Suprapubic skin (tissue), 4 donors: ENCODE measurements around the gene PET100. TPM values are rescaled to one million over a fixed set of nuclear protein-coding genes. Genes with fewer than 3 reads are reported as not detected.

Experiments used
- DNase-seq, 2 donors: peaks; one replicate each; pipeline ENCODE4 v3.0.0-alpha.2; 2019; ENCODE audit warnings: low spot score in 2 of 2
- H3K27ac ChIP-seq: fragments of 200-600 bp; sonication (generic); one replicate; pipeline ENCODE4 v1.5.1; 2019
- H3K27me3 ChIP-seq: fragments of 200-600 bp; sonication (generic); one replicate; pipeline ENCODE4 v1.5.1; 2019
- H3K36me3 ChIP-seq: fragments of 200-600 bp; sonication (generic); one replicate; pipeline ENCODE4 v1.5.1; 2019
- H3K4me1 ChIP-seq: fragments of 200-600 bp; sonication (generic); one replicate; pipeline ENCODE4 v1.5.1; 2019
- H3K4me3 ChIP-seq: fragments of 200-600 bp; sonication (generic); one replicate; pipeline ENCODE4 v1.5.1; 2019; ENCODE audit warnings: mild to moderate bottlenecking
- H3K9me3 ChIP-seq: fragments of 200-600 bp; sonication (generic); one replicate; pipeline ENCODE4 v1.5.1; 2019
- CTCF ChIP-seq, 2 donors: fragments of 200-600 bp in 1 of 2; fragments of 450-650 bp in 1 of 2; sonication (generic) in 1 of 2; IDR thresholded peaks; one replicate each; pipeline ENCODE4 v1.5.1; 2016 to 2019; ENCODE audit warnings: antibody characterized with exemption in 2 of 2, mild to moderate bottlenecking in 1 of 2, moderate library complexity in 1 of 2
- EP300 ChIP-seq: sonication (generic); formaldehyde crosslinking; IDR thresholded peaks from one replicate; pipeline ENCODE4 v1.6.1; 2017; ENCODE audit warnings: antibody characterized with exemption
- POLR2A ChIP-seq, 2 donors: fragments of 450-650 bp; IDR thresholded peaks; one replicate each; pipeline ENCODE4 v1.6.1; 2017; ENCODE audit warnings: antibody characterized with exemption in 2 of 2, mild to moderate bottlenecking in 2 of 2, moderate library complexity in 2 of 2
- POLR2AphosphoS5 ChIP-seq, 3 donors: sonication (generic); formaldehyde crosslinking; IDR thresholded peaks; one replicate each; pipeline ENCODE4 v1.6.1; 2017; ENCODE audit warnings: antibody characterized with exemption in 3 of 3
- WGBS: methylation state at CpG from one replicate; pipeline ENCODE4 v1.1.5; 2018; 5-methylcytosine and 5-hydroxymethylcytosine counted together
- total RNA-seq, 4 donors: library from RNA; depleted of rRNA; stranded (reverse); fragments of >200 nt; gene quantifications; one replicate each; pipeline ENCODE4 v1.1.0, GENCODE V29; 2016

The PET100 gene
- total RNA-seq, 4 donors from 2014 or later: 11.4 to 17.4 (median 12.6) TPM

GRCh38 chr19:7658219-7658686, 28.7 kb downstream of the PET100 start:
- 45% methylated on average over 9 of the region's 9 CpGs for WGBS
- Histone ChIP-seq H3K27me3 (peaks cover 3% of the 10 kb centered on the region), H3K4me1 (no peaks in the 10 kb centered on the region), H3K36me3 (no peaks in the 10 kb centered on the region), H3K4me3 (no peak overlapping the region), H3K27ac (no peak overlapping the region), H3K9me3 (no peaks in the 10 kb centered on the region)
- DNase-seq: no peak
- no peak for TF ChIP-seq EP300
- TF ChIP-seq POLR2A (IDR thresholded peaks at IDR 0.05): no peak

- no peak overlapping the region for H3K27ac ChIP-seq
- H3K27me3 ChIP-seq: peaks cover 16% of the 10 kb centered on the region
- 74% methylated on average over 8 of the region's 8 CpGs for WGBS
- H3K36me3 ChIP-seq: no peaks in the 10 kb centered on the region
- no peak for TF ChIP-seq POLR2AphosphoS5 (IDR thresholded peaks at IDR 0.05)
- no peak for TF ChIP-seq EP300
- no peak for TF ChIP-seq CTCF (IDR thresholded peaks at IDR 0.05)
- TF ChIP-seq POLR2A (IDR thresholded peaks at IDR 0.05): no peak
- no peaks in the 10 kb centered on the region for H3K4me1 ChIP-seq
- DNase-seq: no peak
- H3K9me3 ChIP-seq: no peaks in the 10 kb centered on the region
- no peak overlapping the region for H3K4me3 ChIP-seq
Observed at GRCh38 chr19:7661744-7662538, 32.3 kb downstream of the PET100 start.

GRCh38 chr19:7662657-7663056, 33.1 kb downstream of the PET100 start:
- WGBS: 76% methylated on average over 14 of the region's 14 CpGs
- Histone ChIP-seq H3K27ac (no peak overlapping the region), H3K9me3 (no peaks in the 10 kb centered on the region), H3K27me3 (peaks cover 16% of the 10 kb centered on the region), H3K4me3 (no peak overlapping the region), H3K4me1 (no peaks in the 10 kb centered on the region), H3K36me3 (no peaks in the 10 kb centered on the region)
- TF ChIP-seq CTCF (IDR thresholded peaks at IDR 0.05): no peak
- TF ChIP-seq EP300: no peak
- TF ChIP-seq POLR2A (IDR thresholded peaks at IDR 0.05): no peak
- TF ChIP-seq POLR2AphosphoS5 (IDR thresholded peaks at IDR 0.05): no peak
- DNase-seq: no peak

GRCh38 chr19:7663706-7664105, 34.1 kb downstream of the PET100 start:
- Histone ChIP-seq H3K27ac (no peak overlapping the region), H3K27me3 (peaks cover 22% of the 10 kb centered on the region), H3K4me3 (no peak overlapping the region), H3K36me3 (no peaks in the 10 kb centered on the region), H3K9me3 (no peaks in the 10 kb centered on the region), H3K4me1 (no peaks in the 10 kb centered on the region)
- DNase-seq: no peak
- WGBS: 52% methylated on average over 7 of the region's 7 CpGs
- TF ChIP-seq POLR2A (IDR thresholded peaks at IDR 0.05): no peak
- TF ChIP-seq POLR2AphosphoS5 (IDR thresholded peaks at IDR 0.05): no peak
- TF ChIP-seq EP300: no peak
- no peak for TF ChIP-seq CTCF (IDR thresholded peaks at IDR 0.05)

- H3K27me3 ChIP-seq: peaks cover 36% of the 10 kb centered on the region
- no peak overlapping the region for H3K27ac ChIP-seq
- 22% methylated on average over 4 of the region's 4 CpGs for whole genome bisulfite sequencing
- TF ChIP-seq EP300 (no peak), POLR2AphosphoS5 (IDR thresholded peaks at IDR 0.05) (no peak), POLR2A (IDR thresholded peaks at IDR 0.05) (no peak), CTCF (IDR thresholded peaks at IDR 0.05) (no peak)
- no peak overlapping the region for H3K4me3 ChIP-seq
- no peaks in the 10 kb centered on the region for H3K9me3 ChIP-seq
- peaks cover 4% of the 10 kb centered on the region for H3K4me1 ChIP-seq
- no peaks in the 10 kb centered on the region for H3K36me3 ChIP-seq
- DNase-seq: no peak
Observed at GRCh38 chr19:7665076-7665475, 35.5 kb downstream of the PET100 start.
